Measurements from ENCODE around the gene SEC23B. TPM values are rescaled to one million over a fixed set of nuclear protein-coding genes. Genes with fewer than 3 reads are reported as not detected.

SEC23B gene
- total and polyA plus RNA-seq, 2 of the 13 experiments (the other 11 are each of a cell fraction or from before 2014, with no cell fraction given), result 114 to 120 TPM

DNA sequence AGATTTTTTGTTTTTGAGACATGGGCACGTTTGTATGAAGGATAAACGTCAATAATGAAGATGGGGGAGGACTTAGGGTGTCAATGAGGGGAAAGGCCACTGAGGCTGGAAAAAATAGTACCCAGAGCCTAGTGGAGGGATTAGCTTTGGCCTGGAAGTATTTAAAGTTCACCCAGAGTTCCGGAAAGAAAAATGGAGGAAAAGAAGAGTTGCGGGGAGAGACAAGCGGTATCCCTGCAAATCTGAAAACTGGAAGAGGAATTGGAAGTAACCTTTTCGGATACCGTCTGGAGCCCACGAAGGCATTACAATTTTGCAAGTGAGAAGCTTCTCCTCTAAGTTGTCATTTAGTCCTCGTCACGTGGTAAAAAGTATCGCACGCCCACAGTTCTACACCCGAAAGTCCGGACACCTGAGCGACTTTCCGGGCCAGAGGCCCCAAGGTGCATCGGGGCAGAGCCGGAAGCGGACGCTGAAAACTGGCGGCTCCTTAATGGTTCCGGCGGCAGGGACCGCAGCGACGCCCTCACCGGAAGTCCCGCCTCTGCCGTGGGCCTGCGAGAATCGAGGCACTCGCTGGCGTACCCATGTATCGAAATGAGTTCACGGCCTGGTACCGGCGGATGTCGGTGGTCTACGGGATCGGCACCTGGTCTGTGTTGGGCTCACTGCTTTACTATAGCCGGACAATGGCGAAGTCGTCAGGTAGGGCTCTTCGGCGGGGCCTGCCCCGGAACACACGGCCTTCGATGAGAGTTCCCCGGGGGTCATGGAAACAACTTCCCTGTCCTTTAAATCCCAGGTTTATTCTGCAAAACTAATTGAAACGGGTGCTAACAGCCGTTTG lies 59.4 kb downstream of the SEC23B start, which contains the start of gene SMIM26 (continued):
- TF ChIP-seq ZNF883 (CRISPR knock-in tag; IDR thresholded peaks at IDR 0.05; ENCODE audit: not compliant biosample characterization) (peak; percentile 97), ZNF468 (CRISPR knock-in tag; IDR thresholded peaks at IDR 0.05) (peak; percentile 49; the same call in 1 of the 2 replicates), CREM (IDR thresholded peaks at IDR 0.05) (peak; percentile 93), CREM (CRISPR knock-in tag; IDR thresholded peaks at IDR 0.05) (peak; percentile 8; the same call in 1 of the 2 replicates), PRMT3 (CRISPR knock-in tag; IDR thresholded peaks at IDR 0.05; ENCODE audit: borderline replicate concordance, low read depth) (peak; percentile 8; the same call in 1 of the 2 replicates), ZNF569 (CRISPR knock-in tag; IDR thresholded peaks at IDR 0.05; ENCODE audit: borderline replicate concordance) (peak; percentile 83; the same call in 1 of the 2 replicates), ZNF446 (CRISPR knock-in tag; IDR thresholded peaks at IDR 0.05) (no peak), SNAPC2 (CRISPR knock-in tag; IDR thresholded peaks at IDR 0.05) (peak; percentile 81; the same call in 1 of the 2 replicates), ZNF235 (CRISPR knock-in tag; IDR thresholded peaks at IDR 0.05; ENCODE audit: borderline replicate concordance) (no peak), RFX3 (CRISPR knock-in tag; IDR thresholded peaks at IDR 0.05) (peak; percentile 39; the same call in 1 of the 2 replicates), AHR (CRISPR knock-in tag; IDR thresholded peaks at IDR 0.05) (peak; percentile 96), SIN3B (IDR thresholded peaks at IDR 0.05; ENCODE audit: low read length) (peak; percentile 4; the same call in 1 of the 2 replicates), ZNF12 (CRISPR knock-in tag; IDR thresholded peaks at IDR 0.05) (no peak; the same call in 1 of the 2 replicates), ZFAT (CRISPR knock-in tag; conservative IDR thresholded peaks at IDR 0.05) (no peak), SP1 (IDR thresholded peaks at IDR 0.05) (no peak), SP1 (CRISPR knock-in tag; IDR thresholded peaks at IDR 0.05) (peak; percentile 69), ZNF776 (CRISPR knock-in tag; IDR thresholded peaks at IDR 0.05) (peak; percentile 85), NR1H2 (CRISPR knock-in tag; IDR thresholded peaks at IDR 0.05; ENCODE audit: borderline replicate concordance, low read depth) (peak; percentile 74; the same call in 1 of the 2 replicates), KDM3A (CRISPR knock-in tag; IDR thresholded peaks at IDR 0.05; ENCODE audit: low read depth) (peak; percentile 96), ZNF501 (CRISPR knock-in tag; IDR thresholded peaks at IDR 0.05) (peak; percentile 97), ZNF274 (CRISPR knock-in tag; IDR thresholded peaks at IDR 0.05) (peak; percentile 94; the same call in 1 of the 2 replicates), MIXL1 (CRISPR knock-in tag; IDR thresholded peaks at IDR 0.05) (no peak; the same call in none of the 2 replicates), ZNF441 (CRISPR knock-in tag; IDR thresholded peaks at IDR 0.05; ENCODE audit: borderline replicate concordance) (no peak; the same call in 1 of the 2 replicates), ZNF30 (CRISPR knock-in tag; IDR thresholded peaks at IDR 0.05) (peak; percentile 81; the same call in 1 of the 2 replicates)
- TF ChIP-seq, protein P1, sequence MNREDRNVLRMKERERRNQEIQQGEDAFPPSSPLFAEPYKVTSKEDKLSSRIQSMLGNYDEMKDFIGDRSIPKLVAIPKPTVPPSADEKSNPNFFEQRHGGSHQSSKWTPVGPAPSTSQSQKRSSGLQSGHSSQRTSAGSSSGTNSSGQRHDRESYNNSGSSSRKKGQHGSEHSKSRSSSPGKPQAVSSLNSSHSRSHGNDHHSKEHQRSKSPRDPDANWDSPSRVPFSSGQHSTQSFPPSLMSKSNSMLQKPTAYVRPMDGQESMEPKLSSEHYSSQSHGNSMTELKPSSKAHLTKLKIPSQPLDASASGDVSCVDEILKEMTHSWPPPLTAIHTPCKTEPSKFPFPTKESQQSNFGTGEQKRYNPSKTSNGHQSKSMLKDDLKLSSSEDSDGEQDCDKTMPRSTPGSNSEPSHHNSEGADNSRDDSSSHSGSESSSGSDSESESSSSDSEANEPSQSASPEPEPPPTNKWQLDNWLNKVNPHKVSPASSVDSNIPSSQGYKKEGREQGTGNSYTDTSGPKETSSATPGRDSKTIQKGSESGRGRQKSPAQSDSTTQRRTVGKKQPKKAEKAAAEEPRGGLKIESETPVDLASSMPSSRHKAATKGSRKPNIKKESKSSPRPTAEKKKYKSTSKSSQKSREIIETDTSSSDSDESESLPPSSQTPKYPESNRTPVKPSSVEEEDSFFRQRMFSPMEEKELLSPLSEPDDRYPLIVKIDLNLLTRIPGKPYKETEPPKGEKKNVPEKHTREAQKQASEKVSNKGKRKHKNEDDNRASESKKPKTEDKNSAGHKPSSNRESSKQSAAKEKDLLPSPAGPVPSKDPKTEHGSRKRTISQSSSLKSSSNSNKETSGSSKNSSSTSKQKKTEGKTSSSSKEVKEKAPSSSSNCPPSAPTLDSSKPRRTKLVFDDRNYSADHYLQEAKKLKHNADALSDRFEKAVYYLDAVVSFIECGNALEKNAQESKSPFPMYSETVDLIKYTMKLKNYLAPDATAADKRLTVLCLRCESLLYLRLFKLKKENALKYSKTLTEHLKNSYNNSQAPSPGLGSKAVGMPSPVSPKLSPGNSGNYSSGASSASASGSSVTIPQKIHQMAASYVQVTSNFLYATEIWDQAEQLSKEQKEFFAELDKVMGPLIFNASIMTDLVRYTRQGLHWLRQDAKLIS (CRISPR knock-in tag; IDR thresholded peaks at IDR 0.05), result no peak
- TF ChIP-seq, protein P2, sequence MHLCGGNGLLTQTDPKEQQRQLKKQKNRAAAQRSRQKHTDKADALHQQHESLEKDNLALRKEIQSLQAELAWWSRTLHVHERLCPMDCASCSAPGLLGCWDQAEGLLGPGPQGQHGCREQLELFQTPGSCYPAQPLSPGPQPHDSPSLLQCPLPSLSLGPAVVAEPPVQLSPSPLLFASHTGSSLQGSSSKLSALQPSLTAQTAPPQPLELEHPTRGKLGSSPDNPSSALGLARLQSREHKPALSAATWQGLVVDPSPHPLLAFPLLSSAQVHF (CRISPR knock-in tag; IDR thresholded peaks at IDR 0.05), result no peak
- TF ChIP-seq, protein P3, sequence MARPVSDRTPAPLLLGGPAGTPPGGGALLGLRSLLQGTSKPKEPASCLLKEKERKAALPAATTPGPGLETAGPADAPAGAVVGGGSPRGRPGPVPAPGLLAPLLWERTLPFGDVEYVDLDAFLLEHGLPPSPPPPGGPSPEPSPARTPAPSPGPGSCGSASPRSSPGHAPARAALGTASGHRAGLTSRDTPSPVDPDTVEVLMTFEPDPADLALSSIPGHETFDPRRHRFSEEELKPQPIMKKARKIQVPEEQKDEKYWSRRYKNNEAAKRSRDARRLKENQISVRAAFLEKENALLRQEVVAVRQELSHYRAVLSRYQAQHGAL (CRISPR knock-in tag; IDR thresholded peaks at IDR 0.05; ENCODE audit: not compliant biosample characterization), result no peak
